Testis (tissue), 3 donors: ENCODE measurements around the gene IER3. TPM values are rescaled to one million over a fixed set of nuclear protein-coding genes. Genes with fewer than 3 reads are reported as not detected.

Source experiments
- DNase-seq: peaks from one replicate; pipeline ENCODE4 v3.0.0-alpha.2; 2019
- H3K27ac ChIP-seq, 2 donors: fragments of 200-600 bp; sonication (generic); one replicate each; pipeline ENCODE4 v1.5.1; 2019
- H3K27me3 ChIP-seq: fragments of 200-600 bp; sonication (generic); one replicate; pipeline ENCODE4 v1.5.1; 2019
- H3K36me3 ChIP-seq: fragments of 200-600 bp; sonication (generic); one replicate; pipeline ENCODE4 v1.5.1; 2017; ENCODE audit warnings: low read depth; ENCODE audit errors: missing control alignments
- H3K4me1 ChIP-seq: fragments of 200-600 bp; sonication (generic); one replicate; pipeline ENCODE4 v1.5.1; 2019
- H3K4me3 ChIP-seq, 2 donors: fragments of 200-600 bp; sonication (generic); one replicate each; pipeline ENCODE4 v1.5.1; 2017 to 2019
- H3K9me3 ChIP-seq: fragments of 200-600 bp; sonication (generic); one replicate; pipeline ENCODE4 v1.5.1; 2017
- POLR2A ChIP-seq: fragments of 450-650 bp; IDR thresholded peaks from one replicate; pipeline ENCODE4 v1.6.1; 2017; ENCODE audit warnings: antibody characterized with exemption, mild to moderate bottlenecking, moderate library complexity
- WGBS, 2 donors: methylation state at CpG; one replicate each; pipeline ENCODE4 v1.1.5; 2018; 5-methylcytosine and 5-hydroxymethylcytosine counted together
- intact Hi-C: fragments of 100-400 bp; cut with DNase I; formaldehyde crosslinking; loops from one replicate; pipeline ENCODE4 v1.15.1; 2023; ENCODE audit warnings: low total_unique reads
- polyA plus RNA-seq: library from polyadenylated mRNA; stranded (reverse); fragments of 350-450 nt; fragmentation: Illumina TruSeq; extraction: RNeasy Lipid Tissue Mini Kit (QIAGEN cat#74804); gene quantifications from one replicate; pipeline ENCODE4 v1.2.3, GENCODE V29; 2014; ENCODE audit warnings: low read depth, low replicate concordance; ENCODE audit not compliant: insufficient read depth
- total RNA-seq, 2 donors: library from RNA; depleted of rRNA; stranded (reverse); fragments of >200 nt; gene quantifications; one replicate each; pipeline ENCODE4 v1.2.3, GENCODE V29; 2016
- TF ChIP-seq, protein P1 (sequence below), 3 experiments: fragments of 450-650 bp in 2 of 3; fragments of 200-600 bp in 1 of 3; sonication (generic) in 1 of 3; IDR thresholded peaks; one replicate each; pipeline ENCODE4 v1.5.1; 2016 to 2019; ENCODE audit warnings: antibody characterized with exemption in 3 of 3, mild to moderate bottlenecking in 2 of 3, moderate library complexity in 1 of 3

IER3 gene
- total and polyA plus RNA-seq, 3 donors from 2014 or later, result 1.4 to 11.1 (median 7.7) TPM

DNA sequence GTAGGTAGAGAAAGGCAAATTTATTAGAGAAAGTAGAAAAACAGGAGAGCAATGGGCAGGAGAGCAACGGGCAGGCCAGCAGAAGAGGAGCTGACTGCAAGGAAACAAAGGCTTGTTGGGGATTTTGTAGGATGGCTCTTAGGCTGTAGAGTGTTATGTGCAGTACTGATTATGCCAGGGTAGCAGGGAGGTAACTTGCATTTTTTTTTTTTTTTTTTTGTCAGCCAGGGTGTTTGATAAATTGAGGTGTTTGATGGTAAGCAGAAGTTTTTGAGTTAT lies 36.2 kb upstream of the IER3 start:
- Histone ChIP-seq H3K4me3 (no peak overlapping the region), H3K27me3 (no peaks in the 10 kb centered on the region), H3K9me3 (no peaks in the 10 kb centered on the region), H3K4me1 (peaks cover 40% of the 10 kb centered on the region), H3K36me3 (no peaks in the 10 kb centered on the region), H3K27ac (no peak overlapping the region)
- WGBS, 2 donors, result 90 to 100% methylated on average over 1 of the region's 1 CpG
- TF ChIP-seq POLR2A, result no peak
- TF ChIP-seq, protein P1, sequence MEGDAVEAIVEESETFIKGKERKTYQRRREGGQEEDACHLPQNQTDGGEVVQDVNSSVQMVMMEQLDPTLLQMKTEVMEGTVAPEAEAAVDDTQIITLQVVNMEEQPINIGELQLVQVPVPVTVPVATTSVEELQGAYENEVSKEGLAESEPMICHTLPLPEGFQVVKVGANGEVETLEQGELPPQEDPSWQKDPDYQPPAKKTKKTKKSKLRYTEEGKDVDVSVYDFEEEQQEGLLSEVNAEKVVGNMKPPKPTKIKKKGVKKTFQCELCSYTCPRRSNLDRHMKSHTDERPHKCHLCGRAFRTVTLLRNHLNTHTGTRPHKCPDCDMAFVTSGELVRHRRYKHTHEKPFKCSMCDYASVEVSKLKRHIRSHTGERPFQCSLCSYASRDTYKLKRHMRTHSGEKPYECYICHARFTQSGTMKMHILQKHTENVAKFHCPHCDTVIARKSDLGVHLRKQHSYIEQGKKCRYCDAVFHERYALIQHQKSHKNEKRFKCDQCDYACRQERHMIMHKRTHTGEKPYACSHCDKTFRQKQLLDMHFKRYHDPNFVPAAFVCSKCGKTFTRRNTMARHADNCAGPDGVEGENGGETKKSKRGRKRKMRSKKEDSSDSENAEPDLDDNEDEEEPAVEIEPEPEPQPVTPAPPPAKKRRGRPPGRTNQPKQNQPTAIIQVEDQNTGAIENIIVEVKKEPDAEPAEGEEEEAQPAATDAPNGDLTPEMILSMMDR (IDR thresholded peaks at IDR 0.05), result no peak
- DNase-seq, result no peak
- intact Hi-C loops, result no loop called here

GRCh38 chr6:30779850-30780641 lies 35.7 kb upstream of the IER3 start:
- intact Hi-C loops, result no loop called here
- no peaks in the 10 kb centered on the region for H3K27me3 ChIP-seq
- TF ChIP-seq, protein P1 (IDR thresholded peaks at IDR 0.05), result no peak
- TF ChIP-seq POLR2A, result no peak
- 72 to 85% methylated on average over 10 of the region's 10 CpGs for WGBS, 2 donors
- no peak overlapping the region for H3K4me3 ChIP-seq
- H3K4me1 ChIP-seq, result peaks cover 40% of the 10 kb centered on the region
- no peaks in the 10 kb centered on the region for H3K36me3 ChIP-seq
- no peak for DNase-seq
- peak overlapping the region; percentile 46 to 81 for H3K27ac ChIP-seq
- no peaks in the 10 kb centered on the region for H3K9me3 ChIP-seq

DNA sequence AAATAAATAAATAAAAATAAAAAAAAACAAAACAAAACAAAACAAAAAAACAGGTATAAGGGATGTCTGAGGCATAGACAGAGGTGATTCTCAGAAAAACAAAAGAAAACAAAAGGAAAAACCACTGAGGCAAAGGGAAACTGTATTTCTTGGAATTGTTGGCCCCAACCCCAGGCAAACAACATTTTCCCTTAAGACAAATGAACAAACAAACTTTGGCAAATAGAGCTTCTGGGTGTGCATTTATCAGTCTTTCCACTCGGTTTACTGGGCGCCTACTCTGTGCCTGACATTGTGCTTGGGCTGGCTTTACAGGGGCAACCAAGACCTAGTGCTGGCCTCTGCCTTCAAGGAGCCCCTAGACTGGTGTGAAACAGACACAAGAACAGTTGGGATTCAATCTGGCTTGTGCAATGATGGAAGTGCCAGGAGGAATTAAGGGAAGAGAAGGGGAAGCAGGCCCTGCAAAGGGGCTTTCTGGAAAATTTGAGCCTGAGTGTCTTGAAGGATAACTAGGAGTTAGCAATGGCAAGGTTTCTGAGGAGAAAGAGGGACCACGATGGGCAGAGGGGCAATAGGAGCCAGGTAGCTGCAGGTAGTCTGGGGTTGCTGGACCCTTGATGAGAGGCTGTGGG lies 33.8 kb upstream of the IER3 start:
- whole genome bisulfite sequencing, 2 donors, result 69 to 82% methylated on average over 3 of the region's 3 CpGs
- intact Hi-C loops, result no loop called here
- H3K4me3 ChIP-seq, result no peak overlapping the region
- no peaks in the 10 kb centered on the region for H3K9me3 ChIP-seq
- H3K36me3 ChIP-seq, result no peaks in the 10 kb centered on the region
- H3K4me1 ChIP-seq, result peaks cover 40% of the 10 kb centered on the region
- H3K27me3 ChIP-seq, result no peaks in the 10 kb centered on the region
- TF ChIP-seq, protein P1 (IDR thresholded peaks at IDR 0.05), result no peak
- no peak for TF ChIP-seq POLR2A
- peak overlapping the region; percentile 46 to 81 for H3K27ac ChIP-seq
- DNase-seq, result no peak

DNA sequence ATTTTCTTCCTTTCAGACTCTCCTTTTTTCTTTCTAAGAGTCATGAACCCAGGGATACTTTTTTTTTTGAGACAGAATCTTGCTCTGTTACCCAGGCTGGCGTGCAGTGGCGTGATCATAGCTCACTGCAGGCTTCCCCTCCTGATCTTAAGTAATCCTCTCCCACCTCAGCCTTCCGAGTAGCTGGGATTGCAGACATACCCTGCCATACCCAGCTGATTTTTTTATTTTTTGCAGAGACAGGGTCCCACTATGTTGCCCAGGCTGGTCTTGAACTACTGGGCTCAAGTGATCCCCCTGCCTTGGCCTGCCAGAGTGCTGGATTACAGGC lies 32.8 kb upstream of the IER3 start:
- no peaks in the 10 kb centered on the region for H3K27me3 ChIP-seq
- no peak for DNase-seq
- 93% methylated on average over 3 of the region's 3 CpGs for WGBS, 2 donors
- H3K4me1 ChIP-seq, result peaks cover 33% of the 10 kb centered on the region
- H3K36me3 ChIP-seq, result no peaks in the 10 kb centered on the region
- H3K4me3 ChIP-seq, result no peak overlapping the region
- no peak for TF ChIP-seq POLR2A
- TF ChIP-seq, protein P1 (IDR thresholded peaks at IDR 0.05), result no peak
- no peak overlapping the region for H3K27ac ChIP-seq
- no peaks in the 10 kb centered on the region for H3K9me3 ChIP-seq
- intact Hi-C loops, result no loop called here
